ENCODE measurements around the gene RDX.

The RDX gene

GRCh38 chr11:110185121-110185591 lies 111.3 kb downstream of the RDX start:
- Histone ChIP-seq H3K4me2 (ENCODE audit: insufficient read depth, low read length) (no peak overlapping the region), H3K4me1 (ENCODE audit: insufficient read depth, low read length) (no peaks in the 10 kb centered on the region), H3K9me3 (ENCODE audit: insufficient read depth, low read length, severe bottlenecking) (no peaks in the 10 kb centered on the region), H2AFZ (ENCODE audit: low read depth, low read length) (no peak overlapping the region), H3K27me3 (ENCODE audit: insufficient read depth, low read length, poor library complexity) (no peaks in the 10 kb centered on the region), H3K27ac (ENCODE audit: low read length) (no peak overlapping the region), H4K20me1 (ENCODE audit: insufficient read depth, low read length) (no peaks in the 10 kb centered on the region), H3K36me3 (ENCODE audit: insufficient read depth, low read length) (no peaks in the 10 kb centered on the region), H3K79me2 (ENCODE audit: insufficient read depth, low read length) (no peaks in the 10 kb centered on the region), H3K9ac (ENCODE audit: low read depth, low read length) (no peak overlapping the region), H3K4me3 (ENCODE audit: low read depth in 1 of 2, low read length in 2 of 2) (no peak overlapping the region)
- no peak for DNase-seq
- no peak for ATAC-seq (ENCODE audit: insufficient read depth, low read depth)
- TF ChIP-seq CTCF (IDR thresholded peaks at IDR 0.05; ENCODE audit: borderline replicate concordance, extremely low read depth, low read length, poor library complexity, severe bottlenecking) = no peak
- no peak for TF ChIP-seq EZH2 (IDR thresholded peaks at IDR 0.05; ENCODE audit: borderline replicate concordance, low read depth, low read length, severe bottlenecking)

GRCh38 chr11:110184456-110184855 lies 112.0 kb downstream of the RDX start:
- no peak for TF ChIP-seq EZH2 (IDR thresholded peaks at IDR 0.05; ENCODE audit: borderline replicate concordance, low read depth, low read length, severe bottlenecking)
- TF ChIP-seq CTCF (IDR thresholded peaks at IDR 0.05; ENCODE audit: borderline replicate concordance, extremely low read depth, low read length, poor library complexity, severe bottlenecking) = no peak
- DNase-seq = no peak
- H3K36me3 ChIP-seq (ENCODE audit: insufficient read depth, low read length) = no peaks in the 10 kb centered on the region
- no peaks in the 10 kb centered on the region for H3K4me1 ChIP-seq (ENCODE audit: insufficient read depth, low read length)
- H3K4me2 ChIP-seq (ENCODE audit: insufficient read depth, low read length) = no peak overlapping the region
- no peak for ATAC-seq (ENCODE audit: insufficient read depth, low read depth)
- no peaks in the 10 kb centered on the region for H3K27me3 ChIP-seq (ENCODE audit: insufficient read depth, low read length, poor library complexity)
- no peak overlapping the region for H3K9ac ChIP-seq (ENCODE audit: low read depth, low read length)
- H3K79me2 ChIP-seq (ENCODE audit: insufficient read depth, low read length) = no peaks in the 10 kb centered on the region
- no peaks in the 10 kb centered on the region for H4K20me1 ChIP-seq (ENCODE audit: insufficient read depth, low read length)
- no peak overlapping the region for H3K27ac ChIP-seq (ENCODE audit: low read length)
- no peaks in the 10 kb centered on the region for H3K9me3 ChIP-seq (ENCODE audit: insufficient read depth, low read length, severe bottlenecking)
- H2AFZ ChIP-seq (ENCODE audit: low read depth, low read length) = no peak overlapping the region
- H3K4me3 ChIP-seq (ENCODE audit: low read depth in 1 of 2, low read length in 2 of 2) = no peak overlapping the region

GRCh38 chr11:110182886-110183285 lies 113.5 kb downstream of the RDX start:
- no peaks in the 10 kb centered on the region for H3K79me2 ChIP-seq (ENCODE audit: insufficient read depth, low read length)
- no peak for ATAC-seq (ENCODE audit: insufficient read depth, low read depth)

More at GRCh38 chr11:110182886-110183285, 113.5 kb downstream of the RDX start:
- no peaks in the 10 kb centered on the region for H3K4me1 ChIP-seq (ENCODE audit: insufficient read depth, low read length)
- TF ChIP-seq CTCF (IDR thresholded peaks at IDR 0.05; ENCODE audit: borderline replicate concordance, extremely low read depth, low read length, poor library complexity, severe bottlenecking) (no peak), EZH2 (IDR thresholded peaks at IDR 0.05; ENCODE audit: borderline replicate concordance, low read depth, low read length, severe bottlenecking) (no peak)
- no peak overlapping the region for H2AFZ ChIP-seq (ENCODE audit: low read depth, low read length)
- no peak overlapping the region for H3K4me2 ChIP-seq (ENCODE audit: insufficient read depth, low read length)
- H4K20me1 ChIP-seq (ENCODE audit: insufficient read depth, low read length) = no peaks in the 10 kb centered on the region
- no peaks in the 10 kb centered on the region for H3K9me3 ChIP-seq (ENCODE audit: insufficient read depth, low read length, severe bottlenecking)
- no peak overlapping the region for H3K27ac ChIP-seq (ENCODE audit: low read length)
- H3K4me3 ChIP-seq (ENCODE audit: low read depth in 1 of 2, low read length in 2 of 2) = no peak overlapping the region
- no peak for DNase-seq
- H3K36me3 ChIP-seq (ENCODE audit: insufficient read depth, low read length) = no peaks in the 10 kb centered on the region
- H3K9ac ChIP-seq (ENCODE audit: low read depth, low read length) = no peak overlapping the region
- no peaks in the 10 kb centered on the region for H3K27me3 ChIP-seq (ENCODE audit: insufficient read depth, low read length, poor library complexity)

Data from DND-41 (cell line).